BE2C (cell line): ENCODE data around the gene DBP.
"Not testable (repeated sequence)": the region's sequence is repeated elsewhere in the genome, so short reads cannot be mapped to it uniquely, and the experiment has no call there.

Source experiments
- DNase-seq: peaks from one replicate; pipeline ENCODE4 v3.0.0-alpha.2; 2020
- H3K27me3 ChIP-seq: fragments of 250-450 bp; sonication (Bioruptor Pico); 2 replicates; pipeline ENCODE4 v1.5.1; 2020; ENCODE audit warnings: mild to moderate bottlenecking
- H3K36me3 ChIP-seq: fragments of 250-450 bp; sonication (Bioruptor Pico); 2 replicates; pipeline ENCODE4 v1.5.1; 2020; ENCODE audit warnings: mild to moderate bottlenecking
- H3K4me1 ChIP-seq: fragments of 250-450 bp; sonication (Bioruptor Pico); 2 replicates; pipeline ENCODE4 v1.5.1; 2020
- H3K4me3 ChIP-seq: 2 replicates; pipeline ENCODE4 v1.5.1; 2011; ENCODE audit warnings: low read depth, low read length
- H3K9me3 ChIP-seq: fragments of 250-450 bp; sonication (Bioruptor Pico); 2 replicates; pipeline ENCODE4 v1.5.1; 2020
- TF ChIP-seq, protein P1 (sequence below): IDR thresholded peaks from 2 replicates; pipeline ENCODE4 v1.5.1; 2012; ENCODE audit warnings: mild to moderate bottlenecking, low read depth, low read length

DBP gene

DNA sequence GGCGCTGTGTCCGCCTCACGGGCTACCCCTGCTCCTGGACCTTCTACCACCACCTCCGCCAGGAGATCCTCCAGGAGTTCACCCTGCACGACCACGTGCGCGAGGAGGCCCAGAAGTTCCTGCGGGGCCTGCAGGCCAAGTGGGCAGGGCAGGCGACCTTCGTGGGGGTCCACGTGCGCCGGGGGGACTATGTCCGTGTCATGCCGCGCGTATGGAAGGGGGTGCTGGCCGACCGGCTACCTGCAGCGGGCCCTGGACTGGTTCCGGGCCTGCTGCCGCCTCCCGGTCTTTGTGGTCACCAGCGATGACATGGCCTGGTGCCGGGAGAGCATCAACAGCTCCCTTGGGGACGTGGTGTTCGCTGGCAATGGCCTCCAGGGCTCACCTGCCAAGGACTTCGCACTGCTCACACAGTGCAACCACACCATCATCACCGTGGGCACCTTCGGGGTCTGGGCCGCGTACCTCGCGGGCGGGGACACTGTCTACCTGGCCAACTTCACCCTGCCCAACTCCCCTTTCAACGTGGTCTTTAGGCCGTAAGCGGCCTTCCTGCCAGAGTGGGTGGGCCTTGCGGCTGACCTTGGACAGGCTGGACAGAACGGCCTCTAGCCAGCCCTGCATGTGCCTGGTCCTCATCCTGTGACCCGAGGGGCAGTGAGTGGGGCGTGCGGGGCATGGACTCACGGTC, 43.4 kb upstream of the DBP start:
- H3K4me1 ChIP-seq: peaks cover 2% of the 10 kb centered on the region; the same call in 1 of the 2 replicates
- no peaks in the 10 kb centered on the region for H3K9me3 ChIP-seq
- TF ChIP-seq, protein P1, sequence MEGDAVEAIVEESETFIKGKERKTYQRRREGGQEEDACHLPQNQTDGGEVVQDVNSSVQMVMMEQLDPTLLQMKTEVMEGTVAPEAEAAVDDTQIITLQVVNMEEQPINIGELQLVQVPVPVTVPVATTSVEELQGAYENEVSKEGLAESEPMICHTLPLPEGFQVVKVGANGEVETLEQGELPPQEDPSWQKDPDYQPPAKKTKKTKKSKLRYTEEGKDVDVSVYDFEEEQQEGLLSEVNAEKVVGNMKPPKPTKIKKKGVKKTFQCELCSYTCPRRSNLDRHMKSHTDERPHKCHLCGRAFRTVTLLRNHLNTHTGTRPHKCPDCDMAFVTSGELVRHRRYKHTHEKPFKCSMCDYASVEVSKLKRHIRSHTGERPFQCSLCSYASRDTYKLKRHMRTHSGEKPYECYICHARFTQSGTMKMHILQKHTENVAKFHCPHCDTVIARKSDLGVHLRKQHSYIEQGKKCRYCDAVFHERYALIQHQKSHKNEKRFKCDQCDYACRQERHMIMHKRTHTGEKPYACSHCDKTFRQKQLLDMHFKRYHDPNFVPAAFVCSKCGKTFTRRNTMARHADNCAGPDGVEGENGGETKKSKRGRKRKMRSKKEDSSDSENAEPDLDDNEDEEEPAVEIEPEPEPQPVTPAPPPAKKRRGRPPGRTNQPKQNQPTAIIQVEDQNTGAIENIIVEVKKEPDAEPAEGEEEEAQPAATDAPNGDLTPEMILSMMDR: no peak
- no peaks in the 10 kb centered on the region for H3K36me3 ChIP-seq
- DNase-seq: no peak
- H3K27me3 ChIP-seq: no peaks in the 10 kb centered on the region
- H3K4me3 ChIP-seq: no peak overlapping the region

DNA sequence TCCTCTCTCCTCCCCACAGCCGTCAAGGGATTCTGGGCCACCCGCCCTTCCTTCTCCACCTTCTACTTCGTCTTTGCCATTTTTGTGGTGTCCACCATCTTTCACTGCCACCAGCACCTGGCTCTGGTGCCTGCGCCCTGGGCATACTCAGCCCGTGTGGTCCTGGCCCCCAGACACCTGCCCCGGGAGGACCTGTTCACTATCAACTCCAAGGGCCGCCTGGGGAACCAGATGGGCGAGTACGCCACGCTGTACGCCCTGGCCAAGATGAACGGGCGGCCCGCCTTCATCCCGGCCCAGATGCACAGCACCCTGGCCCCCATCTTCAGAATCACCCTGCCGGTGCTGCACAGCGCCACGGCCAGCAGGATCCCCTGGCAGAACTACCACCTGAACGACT, 42.8 kb upstream of the DBP start:
- H3K9me3 ChIP-seq, H3K4me1 ChIP-seq, H3K36me3 ChIP-seq, DNase-seq, H3K27me3 ChIP-seq, H3K4me3 ChIP-seq: not testable (repeated sequence)

DNA sequence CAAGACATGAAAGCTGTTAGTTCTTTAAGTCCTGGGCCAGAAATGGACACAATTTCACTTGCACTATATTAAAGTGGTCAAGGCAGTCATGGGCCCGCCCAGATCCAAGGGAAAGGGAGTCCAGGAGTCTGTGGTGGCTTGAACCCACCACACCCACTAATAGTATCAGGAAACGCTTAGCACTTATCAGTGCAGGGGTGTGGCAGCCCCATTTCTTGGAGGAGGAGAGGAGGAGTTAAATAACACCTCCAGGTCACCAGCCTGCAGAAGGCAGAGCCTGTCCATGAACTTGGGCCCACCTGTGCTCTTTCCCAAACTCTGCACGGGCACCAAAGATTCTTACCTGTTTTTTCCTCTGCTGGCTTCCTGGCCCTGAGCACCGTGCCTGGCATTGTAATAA, 41.0 kb upstream of the DBP start:
- no peaks in the 10 kb centered on the region for H3K9me3 ChIP-seq
- H3K4me1 ChIP-seq: peaks cover 4% of the 10 kb centered on the region; the same call in 1 of the 2 replicates
- no peak overlapping the region for H3K4me3 ChIP-seq
- no peak for DNase-seq
- H3K36me3 ChIP-seq: no peaks in the 10 kb centered on the region
- no peaks in the 10 kb centered on the region for H3K27me3 ChIP-seq
- TF ChIP-seq, protein P1: no peak

- Histone ChIP-seq H3K4me3 (no peak overlapping the region), H3K27me3 (no peaks in the 10 kb centered on the region), H3K4me1 (peaks cover 4% of the 10 kb centered on the region; the same call in 1 of the 2 replicates), H3K36me3 (no peaks in the 10 kb centered on the region), H3K9me3 (no peaks in the 10 kb centered on the region)
- no peak for DNase-seq
- TF ChIP-seq, protein P1: no peak
Measured at GRCh38 chr19:48676887-48677286, 39.7 kb upstream of the DBP start.

GRCh38 chr19:48676487-48676886, 39.3 kb upstream of the DBP start:
- peaks cover 4% of the 10 kb centered on the region; the same call in 1 of the 2 replicates for H3K4me1 ChIP-seq
- H3K4me3 ChIP-seq: no peak overlapping the region
- H3K9me3 ChIP-seq: no peaks in the 10 kb centered on the region
- TF ChIP-seq, protein P1: no peak
- no peaks in the 10 kb centered on the region for H3K36me3 ChIP-seq
- no peaks in the 10 kb centered on the region for H3K27me3 ChIP-seq
- no peak for DNase-seq

GRCh38 chr19:48674921-48675824, 38.0 kb upstream of the DBP start:
- Histone ChIP-seq H3K27me3 (no peaks in the 10 kb centered on the region), H3K4me1 (peaks cover 4% of the 10 kb centered on the region; the same call in 1 of the 2 replicates), H3K4me3 (no peak overlapping the region), H3K9me3 (no peaks in the 10 kb centered on the region), H3K36me3 (no peaks in the 10 kb centered on the region)
- TF ChIP-seq, protein P1: peak; percentile 92
- DNase-seq: peak; percentile 90
